ENCODE data around the gene NT5E.

- TF ChIP-seq EZH2 (IDR thresholded peaks at IDR 0.05; ENCODE audit: low read depth, unreplicated experiment) (no peak), ETS1 (IDR thresholded peaks at IDR 0.05) (no peak), POLR2AphosphoS5 (IDR thresholded peaks at IDR 0.05; ENCODE audit: low read depth) (no peak), REST (IDR thresholded peaks at IDR 0.05; ENCODE audit: unreplicated experiment) (no peak), CREB1 (CRISPR knock-in tag; IDR thresholded peaks at IDR 0.05; ENCODE audit: low read depth) (no peak), JUNB (IDR thresholded peaks at IDR 0.05; ENCODE audit: unreplicated experiment) (no peak), EZH2phosphoT487 (IDR thresholded peaks at IDR 0.05; ENCODE audit: unreplicated experiment) (no peak), ZNF331 (CRISPR knock-in tag; IDR thresholded peaks at IDR 0.05; ENCODE audit: low read depth) (no peak), STAT1 (IDR thresholded peaks at IDR 0.05; ENCODE audit: unreplicated experiment) (no peak), NANOG (IDR thresholded peaks at IDR 0.05; ENCODE audit: borderline replicate concordance) (no peak), ZNF114 (CRISPR knock-in tag; IDR thresholded peaks at IDR 0.05) (no peak)
- TF ChIP-seq, protein P1, sequence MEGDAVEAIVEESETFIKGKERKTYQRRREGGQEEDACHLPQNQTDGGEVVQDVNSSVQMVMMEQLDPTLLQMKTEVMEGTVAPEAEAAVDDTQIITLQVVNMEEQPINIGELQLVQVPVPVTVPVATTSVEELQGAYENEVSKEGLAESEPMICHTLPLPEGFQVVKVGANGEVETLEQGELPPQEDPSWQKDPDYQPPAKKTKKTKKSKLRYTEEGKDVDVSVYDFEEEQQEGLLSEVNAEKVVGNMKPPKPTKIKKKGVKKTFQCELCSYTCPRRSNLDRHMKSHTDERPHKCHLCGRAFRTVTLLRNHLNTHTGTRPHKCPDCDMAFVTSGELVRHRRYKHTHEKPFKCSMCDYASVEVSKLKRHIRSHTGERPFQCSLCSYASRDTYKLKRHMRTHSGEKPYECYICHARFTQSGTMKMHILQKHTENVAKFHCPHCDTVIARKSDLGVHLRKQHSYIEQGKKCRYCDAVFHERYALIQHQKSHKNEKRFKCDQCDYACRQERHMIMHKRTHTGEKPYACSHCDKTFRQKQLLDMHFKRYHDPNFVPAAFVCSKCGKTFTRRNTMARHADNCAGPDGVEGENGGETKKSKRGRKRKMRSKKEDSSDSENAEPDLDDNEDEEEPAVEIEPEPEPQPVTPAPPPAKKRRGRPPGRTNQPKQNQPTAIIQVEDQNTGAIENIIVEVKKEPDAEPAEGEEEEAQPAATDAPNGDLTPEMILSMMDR (conservative IDR thresholded peaks at IDR 0.05; ENCODE audit: low read depth in 2 of 2): no peak
These were observed 43.2 kb upstream of the NT5E start for GRCh38 chr6:85406641-85407075.
